Psoas muscle (tissue), 8 donors: Measurements from ENCODE around the gene CA9. TPM values are rescaled to one million over a fixed set of nuclear protein-coding genes. Genes with fewer than 3 reads are reported as not detected.

ENCODE experiments used
- ATAC-seq, 4 donors: fragments of 200-7000 bp; cut with Tn5 transposase; one replicate each; pipeline ENCODE4 v1.9.1; 2020; ENCODE audit warnings: moderate library complexity in 3 of 4, mild to moderate bottlenecking in 2 of 4
- DNase-seq, 2 donors: peaks; one replicate each; pipeline ENCODE4 v3.0.0-alpha.2; 2020
- H3K27ac ChIP-seq: fragments of 200-600 bp; one replicate; pipeline ENCODE4 v1.8.0; 2022
- H3K27me3 ChIP-seq, 3 donors: fragments of 200-600 bp in 1 of 3; one replicate each; pipeline versions ENCODE4 v1.6.1 to v1.8.0; 2013 to 2022; ENCODE audit warnings: low read length in 2 of 3, mild to moderate bottlenecking in 2 of 3, moderate library complexity in 1 of 3; ENCODE audit not compliant: insufficient read depth in 3 of 3
- H3K36me3 ChIP-seq, 2 donors: fragments of 200-600 bp in 1 of 2; one replicate each; pipeline versions ENCODE4 v1.6.1 to v1.8.0; 2013 to 2022; ENCODE audit warnings: low read depth in 1 of 2, mild to moderate bottlenecking in 1 of 2, moderate library complexity in 1 of 2; ENCODE audit not compliant: insufficient read depth in 1 of 2
- H3K4me1 ChIP-seq: fragments of 200-600 bp; one replicate; pipeline ENCODE4 v1.8.0; 2022
- H3K4me3 ChIP-seq: fragments of 200-600 bp; one replicate; pipeline ENCODE4 v1.8.0; 2022; ENCODE audit warnings: mild to moderate bottlenecking
- H3K9me3 ChIP-seq: fragments of 200-600 bp; one replicate; pipeline ENCODE4 v1.8.0; 2022
- WGBS, 3 donors: extraction: QIAGEN DNeasy Blood & Tissue Kit; methylation state at CpG; one replicate each; pipeline versions ENCODE4 v1.1.6 to v1.1.7; 2013; 5-methylcytosine and 5-hydroxymethylcytosine counted together
- intact Hi-C, 2 donors: fragments of 100-400 bp; cut with DNase I; formaldehyde crosslinking; loops; one replicate each; pipeline versions ENCODE4 v1.11.0 to v1.14.2; 2022
- polyA plus RNA-seq, 3 donors: library from polyadenylated mRNA; stranded (reverse); fragments of 200-250 nt; gene quantifications; one replicate each; pipeline ENCODE4 v1.2.3, GENCODE V29; 2013
- total RNA-seq, 4 donors: library from RNA; stranded (reverse); fragmentation: NEBNext Ultra II Directional in 2 of 4; extraction: Animal tissue kit (Norgen Biotek cat#: 25700) in 2 of 4; gene quantifications; one replicate each; pipeline versions ENCODE4 v1.2.1 to v1.2.4, GENCODE V29; 2021 to 2023
- TF ChIP-seq, protein P1 (sequence below): fragments of 200-600 bp; IDR thresholded peaks from one replicate; pipeline ENCODE4 v1.8.0; 2022; ENCODE audit warnings: antibody characterized with exemption
- donor health status: healthy with polysubstance abuse.
- donor health status: DM: no; HTN: no; CAD: no; lungs with moderate emphysema.
- donor health status: Bipolar disorder and iron deficiency.
- donor health status: healthy.
- donor health status: DM: yes; HTN: yes; CAD: no.
- donor health status: DM: no; HTN: no; CAD: no.
- donor health status: DM: no; HTN: no; CAD: no.
- donor health status: DM: yes; HTN: yes; CAD: no.

CA9 gene
- total and polyA plus RNA-seq, 7 donors: 0.03 to 0.49 (median 0.05) TPM; not detected in 4

DNA sequence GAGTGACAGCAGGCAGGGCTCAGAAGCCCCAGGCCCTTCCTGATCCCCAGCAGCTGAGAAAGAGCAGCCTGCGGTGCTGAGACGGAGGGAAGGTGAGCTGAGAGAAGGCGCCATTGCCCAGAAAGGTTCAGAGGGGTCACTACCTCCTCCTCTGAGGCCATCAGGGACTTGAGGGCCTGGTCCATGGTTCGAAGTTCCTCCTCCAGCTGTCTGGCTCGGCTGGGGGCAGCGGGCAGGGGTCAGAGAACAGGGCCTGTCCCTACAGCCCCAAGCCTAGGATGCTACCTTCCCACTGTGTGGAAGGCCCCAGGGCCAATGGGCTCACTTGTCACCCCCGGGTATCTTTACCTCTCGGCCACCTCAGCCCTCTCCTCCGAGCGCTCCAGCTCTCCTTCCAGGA, 11.2 kb downstream of the CA9 start:
- Histone ChIP-seq H3K4me1 (peaks cover 27% of the 10 kb centered on the region), H3K9me3 (no peaks in the 10 kb centered on the region), H3K36me3 (peaks cover 0 to 52% of the 10 kb centered on the region in 2 donors), H3K4me3 (peak overlapping the region; percentile 100), H3K27ac (peak overlapping the region; percentile 100), H3K27me3 (no peaks in the 10 kb centered on the region)
- 74 to 86% (median 83%) methylated on average over 10 of the region's 10 CpGs for WGBS, 3 donors
- intact Hi-C loops: loop anchor here in 1 of 2 donors (2.0 kb wide), 1 partner anchor 22 kb away; no protein-coding TSS in a partner anchor
- DNase-seq (no peak), ATAC-seq (no peak)
- TF ChIP-seq, protein P1, sequence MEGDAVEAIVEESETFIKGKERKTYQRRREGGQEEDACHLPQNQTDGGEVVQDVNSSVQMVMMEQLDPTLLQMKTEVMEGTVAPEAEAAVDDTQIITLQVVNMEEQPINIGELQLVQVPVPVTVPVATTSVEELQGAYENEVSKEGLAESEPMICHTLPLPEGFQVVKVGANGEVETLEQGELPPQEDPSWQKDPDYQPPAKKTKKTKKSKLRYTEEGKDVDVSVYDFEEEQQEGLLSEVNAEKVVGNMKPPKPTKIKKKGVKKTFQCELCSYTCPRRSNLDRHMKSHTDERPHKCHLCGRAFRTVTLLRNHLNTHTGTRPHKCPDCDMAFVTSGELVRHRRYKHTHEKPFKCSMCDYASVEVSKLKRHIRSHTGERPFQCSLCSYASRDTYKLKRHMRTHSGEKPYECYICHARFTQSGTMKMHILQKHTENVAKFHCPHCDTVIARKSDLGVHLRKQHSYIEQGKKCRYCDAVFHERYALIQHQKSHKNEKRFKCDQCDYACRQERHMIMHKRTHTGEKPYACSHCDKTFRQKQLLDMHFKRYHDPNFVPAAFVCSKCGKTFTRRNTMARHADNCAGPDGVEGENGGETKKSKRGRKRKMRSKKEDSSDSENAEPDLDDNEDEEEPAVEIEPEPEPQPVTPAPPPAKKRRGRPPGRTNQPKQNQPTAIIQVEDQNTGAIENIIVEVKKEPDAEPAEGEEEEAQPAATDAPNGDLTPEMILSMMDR: no peak

GRCh38 chr9:35685506-35685905, 11.8 kb downstream of the CA9 start:
- peak overlapping the region; percentile 100 for H3K27ac ChIP-seq
- TF ChIP-seq, protein P1: no peak
- intact Hi-C loops: loop anchor here in 1 of 2 donors (2.0 kb wide), 1 partner anchor 23 kb away; no protein-coding TSS in a partner anchor
- ATAC-seq (no peak), DNase-seq (no peak)
- H3K36me3 ChIP-seq: peaks cover 0 to 52% of the 10 kb centered on the region in 2 donors
- no peaks in the 10 kb centered on the region for H3K27me3 ChIP-seq
- WGBS, 3 donors: 52 to 55% (median 55%) methylated on average over 12 to 13 of the region's 13 CpGs
- H3K4me1 ChIP-seq: peaks cover 27% of the 10 kb centered on the region
- peak overlapping the region; percentile 100 for H3K4me3 ChIP-seq
- no peaks in the 10 kb centered on the region for H3K9me3 ChIP-seq

DNA sequence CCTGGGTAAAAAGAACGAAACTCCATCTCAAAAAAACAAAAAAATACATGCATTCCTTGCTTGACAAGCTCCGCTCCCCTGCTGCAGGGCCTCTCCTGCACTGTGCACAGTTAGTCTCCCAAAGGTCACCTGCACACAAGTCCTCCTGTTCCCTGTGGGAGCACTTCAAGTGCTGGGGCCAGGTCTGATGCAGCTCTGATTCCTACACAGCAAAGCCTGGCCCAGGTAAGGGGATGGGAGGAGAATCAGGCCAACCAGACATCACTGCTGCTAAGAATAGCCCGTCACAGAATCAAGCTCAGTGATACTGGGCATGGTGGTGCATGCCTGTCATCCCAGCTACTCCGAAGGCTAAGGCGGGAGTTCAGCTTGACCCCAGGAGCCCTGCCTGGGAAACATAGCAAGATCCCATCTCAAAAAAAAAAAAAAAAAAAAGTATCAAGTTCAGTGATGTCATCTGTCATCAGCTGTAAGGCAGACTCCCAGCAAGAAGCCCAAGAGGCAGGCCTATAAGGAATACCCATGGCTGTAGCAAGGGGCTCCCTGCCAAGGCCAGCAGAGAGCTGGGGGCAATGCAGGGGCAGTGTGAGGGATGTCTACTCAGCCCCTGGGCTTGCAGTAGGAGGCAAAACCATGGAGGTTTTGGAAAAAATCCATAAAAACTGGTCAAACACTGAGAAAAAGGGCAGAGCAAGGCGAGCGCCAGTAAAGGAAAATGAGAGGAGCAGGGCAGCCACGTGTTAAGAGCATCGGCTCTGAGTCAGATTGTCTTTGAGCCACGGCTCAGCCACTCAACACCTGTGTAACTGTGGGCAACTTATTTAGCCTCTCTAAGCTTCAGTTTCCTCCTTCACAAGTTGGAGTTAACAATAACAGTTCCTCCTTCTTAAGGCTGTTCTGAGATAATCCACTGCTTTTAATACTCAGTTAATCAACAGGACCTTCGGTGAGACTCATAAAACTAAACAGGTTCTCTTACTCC, 12.8 kb downstream of the CA9 start:
- ATAC-seq (peak; percentile 8 to 32 (median 18)), DNase-seq (no peak)
- intact Hi-C loops: no loop called here
- peak overlapping the region; percentile 100 for H3K27ac ChIP-seq
- H3K4me1 ChIP-seq: peaks cover 31% of the 10 kb centered on the region
- peak overlapping the region; percentile 100 for H3K4me3 ChIP-seq
- WGBS, 3 donors: 23 to 36% (median 25%) methylated on average over 11 of the region's 11 CpGs
- H3K36me3 ChIP-seq: peaks cover 0 to 52% of the 10 kb centered on the region in 2 donors
- TF ChIP-seq, protein P1: no peak
- no peaks in the 10 kb centered on the region for H3K27me3 ChIP-seq
- H3K9me3 ChIP-seq: no peaks in the 10 kb centered on the region

- Histone ChIP-seq H3K4me3 (peak overlapping the region; percentile 100), H3K9me3 (no peaks in the 10 kb centered on the region), H3K36me3 (peaks cover 0 to 52% of the 10 kb centered on the region in 2 donors), H3K27me3 (no peaks in the 10 kb centered on the region), H3K27ac (peak overlapping the region; percentile 100), H3K4me1 (peaks cover 36% of the 10 kb centered on the region)
- 29 to 32% (median 31%) methylated on average over 2 of the region's 2 CpGs for WGBS, 3 donors
- DNase-seq (no peak), ATAC-seq (peak in 2 of 4 donors; percentile 2 to 3)
- TF ChIP-seq, protein P1: no peak
- intact Hi-C loops: no loop called here
These were observed 13.6 kb downstream of the CA9 start for GRCh38 chr9:35687306-35687705.
